ENCODE data around the gene USP30. TPM values are rescaled to one million over a fixed set of nuclear protein-coding genes. Genes with fewer than 3 reads are reported as not detected.

The USP30 gene
- total and polyA plus RNA-seq, 9 of the 15 experiments (the other 6 are each of a cell fraction or from before 2014, with no cell fraction given): 1.4 to 15.2 (median 7.0) TPM

DNA sequence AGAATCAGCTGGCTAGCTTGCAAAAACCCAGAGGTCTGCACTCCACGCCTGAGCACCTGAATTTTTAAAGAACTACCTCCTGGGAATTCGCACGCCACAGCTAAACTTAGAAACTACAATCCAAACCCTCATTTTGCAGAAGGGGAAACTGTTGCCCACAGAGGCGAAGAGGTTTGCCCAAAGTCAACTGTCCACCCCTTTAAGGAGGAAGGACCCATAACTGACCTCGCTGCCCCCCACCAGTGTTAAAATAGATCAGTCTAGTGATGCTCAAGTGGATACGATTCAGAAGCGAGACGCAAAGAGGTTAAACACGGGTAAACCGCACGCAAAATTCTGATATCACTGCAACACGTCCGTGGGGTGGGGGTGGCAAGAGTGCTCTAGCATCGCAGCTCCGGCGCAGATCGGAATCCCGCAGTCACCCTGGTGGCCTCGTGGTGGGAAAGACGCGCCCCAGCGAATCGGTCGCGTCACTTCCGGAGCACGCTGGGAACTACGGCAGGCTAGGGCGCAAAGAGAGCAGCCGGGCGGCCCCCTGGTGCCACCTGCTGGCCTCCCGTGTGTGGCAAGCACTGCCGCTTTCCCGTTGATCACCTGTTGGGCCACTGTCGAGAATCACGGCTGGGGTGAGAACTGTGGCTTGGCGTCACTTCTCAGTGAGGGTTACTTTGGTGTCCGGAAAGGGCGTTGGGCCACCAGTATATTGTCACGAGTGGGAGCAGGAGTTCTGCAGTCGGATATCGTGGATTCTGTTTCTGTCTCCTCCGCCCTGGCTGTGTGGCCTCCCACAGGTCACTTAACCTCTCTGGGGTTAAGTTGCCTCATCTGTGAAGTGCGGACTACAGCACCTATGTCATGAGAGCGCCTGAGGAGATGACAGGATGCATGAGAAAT lies 40.9 kb downstream of the USP30 start, which contains the start of gene ALKBH2 (continued):
- no peak for TF ChIP-seq XRCC4 (IDR thresholded peaks at IDR 0.05; ENCODE audit: extremely low read depth, insufficient read depth, insufficient read length)
- TF ChIP-seq PHF20 (IDR thresholded peaks at IDR 0.05; ENCODE audit: partially characterized antibody): peak; percentile 46
- TF ChIP-seq POLR2AphosphoS2 (IDR thresholded peaks at IDR 0.05; ENCODE audit: low read length): no peak
- no peak for TF ChIP-seq MYNN (IDR thresholded peaks at IDR 0.05)
- TF ChIP-seq MYNN (CRISPR knock-in tag; IDR thresholded peaks at IDR 0.05): no peak
- no peak for TF ChIP-seq ZNF778 (CRISPR knock-in tag; IDR thresholded peaks at IDR 0.05)
- no peak for TF ChIP-seq KLF10 (CRISPR knock-in tag; IDR thresholded peaks at IDR 0.05)
- TF ChIP-seq PML (IDR thresholded peaks at IDR 0.05; ENCODE audit: low read length): peak; percentile 68
- TF ChIP-seq PKNOX1 (IDR thresholded peaks at IDR 0.05): no peak
- peak; percentile 44 for TF ChIP-seq ATF3 (IDR thresholded peaks at IDR 0.05)
- peak; percentile 81; the same call in 1 of the 2 replicates for TF ChIP-seq ATF3 (CRISPR knock-in tag; conservative IDR thresholded peaks at IDR 0.05)
- TF ChIP-seq ZBTB40 (IDR thresholded peaks at IDR 0.05): peak; percentile 88
- TF ChIP-seq ZBTB40 (CRISPR knock-in tag; IDR thresholded peaks at IDR 0.05): no peak
- TF ChIP-seq TRIM28 (IDR thresholded peaks at IDR 0.05): peak; percentile 37; the same call in 1 of the 2 replicates
- no peak for TF ChIP-seq HOXB6 (CRISPR knock-in tag; IDR thresholded peaks at IDR 0.05; ENCODE audit: borderline replicate concordance)
- no peak for TF ChIP-seq PTTG1 (tag; IDR thresholded peaks at IDR 0.05; ENCODE audit: low read depth)
- TF ChIP-seq, protein P1, sequence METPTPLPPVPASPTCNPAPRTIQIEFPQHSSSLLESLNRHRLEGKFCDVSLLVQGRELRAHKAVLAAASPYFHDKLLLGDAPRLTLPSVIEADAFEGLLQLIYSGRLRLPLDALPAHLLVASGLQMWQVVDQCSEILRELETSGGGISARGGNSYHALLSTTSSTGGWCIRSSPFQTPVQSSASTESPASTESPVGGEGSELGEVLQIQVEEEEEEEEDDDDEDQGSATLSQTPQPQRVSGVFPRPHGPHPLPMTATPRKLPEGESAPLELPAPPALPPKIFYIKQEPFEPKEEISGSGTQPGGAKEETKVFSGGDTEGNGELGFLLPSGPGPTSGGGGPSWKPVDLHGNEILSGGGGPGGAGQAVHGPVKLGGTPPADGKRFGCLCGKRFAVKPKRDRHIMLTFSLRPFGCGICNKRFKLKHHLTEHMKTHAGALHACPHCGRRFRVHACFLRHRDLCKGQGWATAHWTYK (CRISPR knock-in tag; IDR thresholded peaks at IDR 0.05): 0 out of 2 replicates have a peak, but pooled peaks have one; percentile 23

All from K562 (cell line).